Body of pancreas (tissue), 4 donors: ENCODE measurements around the gene INTS11. TPM values are rescaled to one million over a fixed set of nuclear protein-coding genes. Genes with fewer than 3 reads are reported as not detected.
A peak's percentile ranks its signal among the peaks of the same experiment; 100 is the strongest.

Experiments used
- ATAC-seq: fragments of 150-250 bp; one replicate; pipeline ENCODE4 v1.9.1; 2016
- DNase-seq, 4 donors: peaks; one replicate each; pipeline ENCODE4 v3.0.0-alpha.2; 2019
- H3K27ac ChIP-seq, 4 donors: fragments of 200-600 bp; sonication (generic); 1 replicate in 3 of 4; 2 replicates in 1 of 4; pipeline versions ENCODE4 v1.5.1 to v1.6.1; 2016 to 2019; ENCODE audit warnings: mild to moderate bottlenecking in 1 of 4, mixed read lengths in 1 of 4, moderate library complexity in 1 of 4
- H3K27me3 ChIP-seq, 2 donors: fragments of 200-600 bp; sonication (generic); one replicate each; pipeline ENCODE4 v1.6.0; 2016; ENCODE audit warnings: mild to moderate bottlenecking in 1 of 2
- H3K36me3 ChIP-seq, 2 donors: fragments of 200-600 bp; sonication (generic); replicated peaks in 1 of 2; 2 replicates each; pipeline ENCODE4 v1.5.1; 2016; ENCODE audit warnings: low read depth in 2 of 2; ENCODE audit not compliant: insufficient read depth in 1 of 2
- H3K4me1 ChIP-seq: fragments of 200-600 bp; sonication (generic); one replicate; pipeline ENCODE4 v1.6.0; 2016
- H3K4me3 ChIP-seq, 2 donors: fragments of 200-600 bp; sonication (generic); 1 replicate in 1 of 2; 2 replicates in 1 of 2; pipeline ENCODE4 v1.5.1; 2016 to 2019
- H3K9me3 ChIP-seq, 3 donors: fragments of 200-600 bp; sonication (generic); 1 replicate in 2 of 3; 2 replicates in 1 of 3; pipeline ENCODE4 v1.5.1; 2016
- POLR2A ChIP-seq, 3 donors: fragments of 450-650 bp; IDR thresholded peaks; one replicate each; pipeline ENCODE4 v1.6.1; 2016; ENCODE audit warnings: antibody characterized with exemption in 3 of 3, mild to moderate bottlenecking in 2 of 3
- WGBS, 2 donors: methylation state at CpG; one replicate each; pipeline ENCODE4 v1.1.5; 2017; 5-methylcytosine and 5-hydroxymethylcytosine counted together
- intact Hi-C: fragments of 100-400 bp; cut with DNase I; formaldehyde crosslinking; loops from one replicate; pipeline ENCODE4 v1.15.1; 2023
- total RNA-seq, 2 donors: library from RNA; depleted of rRNA; stranded (reverse); fragments of >200 nt; gene quantifications; one replicate each; pipeline ENCODE4 v1.1.0, GENCODE V29; 2016
- TF ChIP-seq, protein P1 (sequence below), 7 experiments: fragments of 450-650 bp in 4 of 7; fragments of 200-600 bp in 3 of 7; sonication (generic) in 3 of 7; IDR thresholded peaks; one replicate each; pipeline ENCODE4 v1.5.1; 2016 to 2019; ENCODE audit warnings: antibody characterized with exemption in 7 of 7

Gene INTS11
- total RNA-seq, 2 donors from 2014 or later: 89.0 to 189 TPM

DNA sequence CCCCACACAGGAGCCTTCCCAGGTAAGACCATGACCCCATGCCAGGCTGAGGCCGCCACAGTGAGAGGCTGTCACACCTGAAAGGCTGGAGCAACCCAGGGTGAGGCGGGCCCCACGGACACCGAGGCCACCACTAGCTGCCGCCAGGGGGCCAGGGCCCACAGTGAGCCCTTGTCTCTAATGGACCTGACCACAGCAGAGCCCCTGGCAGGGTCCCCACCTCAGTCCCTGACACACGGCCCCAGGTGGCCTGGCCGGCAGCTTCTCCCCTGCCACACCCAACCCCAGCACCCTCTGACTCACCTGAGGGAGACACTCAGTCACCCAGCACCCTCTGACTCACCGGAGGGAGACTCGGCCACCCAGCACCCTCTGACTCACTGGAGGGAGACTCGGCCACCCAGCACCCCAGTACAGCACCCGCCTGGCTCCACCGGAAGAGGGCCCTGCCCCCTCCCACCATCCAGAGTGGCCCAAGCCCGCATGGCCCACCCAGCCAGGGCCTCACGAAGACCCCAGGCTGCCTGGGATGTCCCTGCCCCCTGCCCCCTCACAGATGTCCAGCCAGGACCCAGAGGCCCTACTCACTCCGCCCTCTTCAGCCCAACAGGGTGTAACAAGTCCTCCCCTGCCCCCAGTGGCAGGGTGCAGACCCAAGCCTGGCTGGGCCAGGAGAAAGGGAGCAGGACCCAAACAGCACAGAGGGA is 20.3 kb upstream of the INTS11 start:
- no peaks in the 10 kb centered on the region for H3K27me3 ChIP-seq
- WGBS, 2 donors: 52% methylated on average over 12 of the region's 15 CpGs; no CpG with 5 or more reads in 1 of the 2 donors
- intact Hi-C loops: no loop called here
- no peak overlapping the region for H3K27ac ChIP-seq
- no peak overlapping the region for H3K4me3 ChIP-seq
- TF ChIP-seq, protein P1, sequence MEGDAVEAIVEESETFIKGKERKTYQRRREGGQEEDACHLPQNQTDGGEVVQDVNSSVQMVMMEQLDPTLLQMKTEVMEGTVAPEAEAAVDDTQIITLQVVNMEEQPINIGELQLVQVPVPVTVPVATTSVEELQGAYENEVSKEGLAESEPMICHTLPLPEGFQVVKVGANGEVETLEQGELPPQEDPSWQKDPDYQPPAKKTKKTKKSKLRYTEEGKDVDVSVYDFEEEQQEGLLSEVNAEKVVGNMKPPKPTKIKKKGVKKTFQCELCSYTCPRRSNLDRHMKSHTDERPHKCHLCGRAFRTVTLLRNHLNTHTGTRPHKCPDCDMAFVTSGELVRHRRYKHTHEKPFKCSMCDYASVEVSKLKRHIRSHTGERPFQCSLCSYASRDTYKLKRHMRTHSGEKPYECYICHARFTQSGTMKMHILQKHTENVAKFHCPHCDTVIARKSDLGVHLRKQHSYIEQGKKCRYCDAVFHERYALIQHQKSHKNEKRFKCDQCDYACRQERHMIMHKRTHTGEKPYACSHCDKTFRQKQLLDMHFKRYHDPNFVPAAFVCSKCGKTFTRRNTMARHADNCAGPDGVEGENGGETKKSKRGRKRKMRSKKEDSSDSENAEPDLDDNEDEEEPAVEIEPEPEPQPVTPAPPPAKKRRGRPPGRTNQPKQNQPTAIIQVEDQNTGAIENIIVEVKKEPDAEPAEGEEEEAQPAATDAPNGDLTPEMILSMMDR (IDR thresholded peaks at IDR 0.05): peak in 6 of 7 experiments; percentile 16 to 38 (median 32)
- TF ChIP-seq POLR2A (IDR thresholded peaks at IDR 0.05): no peak
- ATAC-seq: no peak
- peaks cover 0 to 4% of the 10 kb centered on the region in 2 donors for H3K36me3 ChIP-seq
- peaks cover 45% of the 10 kb centered on the region for H3K4me1 ChIP-seq
- peak in 2 of 4 donors; percentile 52 for DNase-seq
- H3K9me3 ChIP-seq: no peaks in the 10 kb centered on the region

DNA sequence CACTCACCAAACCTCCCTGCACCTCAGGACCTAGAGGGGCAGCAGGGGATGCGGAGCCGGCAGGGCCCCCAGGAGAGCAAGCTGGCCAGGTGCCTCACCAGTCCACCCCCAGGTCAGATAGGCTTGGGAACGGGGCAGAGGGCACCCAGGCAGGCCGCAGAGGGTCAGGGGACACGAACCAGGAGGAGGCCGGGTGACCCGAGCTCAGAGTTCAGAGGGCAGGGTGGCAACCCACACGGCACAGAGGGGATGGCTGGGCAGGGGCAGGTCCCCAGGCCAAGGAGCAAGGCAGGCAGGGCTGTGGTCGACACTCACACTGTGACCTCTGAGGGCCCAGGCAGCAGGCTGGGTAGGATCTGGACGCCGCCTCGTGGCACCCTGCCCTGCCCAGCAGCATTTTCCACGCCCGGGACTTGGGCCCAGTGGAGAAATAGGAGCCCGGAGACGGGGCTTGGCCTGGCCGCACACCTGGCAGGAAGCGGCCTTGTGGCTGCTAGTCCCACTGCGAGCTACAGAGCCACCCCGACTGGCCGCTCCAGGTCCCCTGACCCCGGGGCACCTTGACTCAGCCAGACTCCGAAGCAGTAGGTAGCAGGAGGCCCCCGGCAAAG is 19.5 kb upstream of the INTS11 start:
- WGBS, 2 donors: 81 to 87% methylated on average over 3 to 24 of the region's 24 CpGs
- Histone ChIP-seq H3K36me3 (peaks cover 0 to 8% of the 10 kb centered on the region in 2 donors), H3K27me3 (no peaks in the 10 kb centered on the region), H3K4me3 (no peak overlapping the region), H3K9me3 (no peaks in the 10 kb centered on the region), H3K4me1 (peaks cover 45% of the 10 kb centered on the region), H3K27ac (no peak overlapping the region)
- ATAC-seq (no peak), DNase-seq (no peak)
- TF ChIP-seq, protein P1 (IDR thresholded peaks at IDR 0.05): no peak
- no peak for TF ChIP-seq POLR2A (IDR thresholded peaks at IDR 0.05)
- intact Hi-C loops: no loop called here

DNA sequence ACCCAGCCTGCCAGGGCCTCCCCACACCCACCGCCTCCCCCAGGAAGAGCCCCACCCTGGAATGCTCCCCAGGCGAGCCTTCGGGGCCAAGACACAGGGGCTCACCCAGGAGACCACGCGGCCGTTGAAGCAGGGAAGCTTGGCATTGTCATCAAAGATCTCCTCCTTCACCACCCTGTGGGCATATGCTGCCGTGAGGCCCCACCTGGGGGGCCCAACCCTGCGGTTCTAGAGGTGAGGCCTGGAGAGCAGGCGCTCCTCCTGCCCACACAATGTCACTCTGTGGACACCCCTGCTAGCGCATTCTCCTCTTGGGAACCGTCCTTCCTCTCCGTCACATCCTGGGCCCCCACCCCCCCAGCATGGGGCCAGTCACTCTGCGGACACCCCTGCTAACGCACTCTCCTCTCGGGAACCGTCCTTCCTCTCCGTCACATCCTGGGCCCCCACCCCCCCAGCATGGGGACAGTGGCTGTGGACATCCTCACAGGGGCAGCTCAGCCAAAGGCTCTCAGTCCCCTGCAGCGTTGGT is 18.2 kb upstream of the INTS11 start:
- Histone ChIP-seq H3K9me3 (no peaks in the 10 kb centered on the region), H3K36me3 (peaks cover 0 to 13% of the 10 kb centered on the region in 2 donors), H3K27me3 (no peaks in the 10 kb centered on the region), H3K27ac (no peak overlapping the region), H3K4me3 (no peak overlapping the region), H3K4me1 (peaks cover 38% of the 10 kb centered on the region)
- DNase-seq (no peak), ATAC-seq (no peak)
- no peak for TF ChIP-seq POLR2A (IDR thresholded peaks at IDR 0.05)
- TF ChIP-seq, protein P1 (IDR thresholded peaks at IDR 0.05): no peak
- intact Hi-C loops: no loop called here
- 82 to 95% methylated on average over 6 to 18 of the region's 18 CpGs for WGBS, 2 donors

DNA sequence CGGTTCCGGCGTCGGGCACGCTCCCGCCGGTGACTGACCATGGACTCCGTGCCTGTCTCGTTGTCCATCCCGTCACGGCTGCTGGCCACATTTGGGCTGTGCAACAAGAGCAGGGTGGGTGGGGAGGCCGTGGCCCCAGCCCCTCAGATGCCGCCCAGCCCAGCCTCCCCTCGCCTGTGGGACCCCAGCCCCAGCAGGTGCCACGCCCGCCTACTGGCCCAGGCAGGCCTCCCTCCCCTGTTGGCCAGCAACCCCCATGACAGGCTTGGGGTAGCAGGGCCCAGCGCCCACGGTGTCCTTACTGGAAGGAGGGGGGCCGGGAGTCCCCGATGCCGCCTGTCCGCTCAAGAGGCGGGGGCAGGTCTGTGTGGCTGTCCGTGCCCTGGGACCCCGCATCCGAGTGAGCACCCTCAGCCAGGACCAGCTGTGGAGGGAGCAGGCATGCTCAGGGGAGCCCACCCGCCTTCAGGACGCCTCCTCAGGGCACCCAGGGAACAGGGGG is 17.7 kb upstream of the INTS11 start:
- H3K9me3 ChIP-seq: no peaks in the 10 kb centered on the region
- ATAC-seq (no peak), DNase-seq (no peak)
- TF ChIP-seq, protein P1 (IDR thresholded peaks at IDR 0.05): no peak
- TF ChIP-seq POLR2A (IDR thresholded peaks at IDR 0.05): no peak
- intact Hi-C loops: no loop called here
- WGBS, 2 donors: 95 to 98% methylated on average over 11 to 28 of the region's 28 CpGs
- H3K4me1 ChIP-seq: peaks cover 33% of the 10 kb centered on the region
- H3K4me3 ChIP-seq: no peak overlapping the region
- H3K36me3 ChIP-seq: peaks cover 0 to 13% of the 10 kb centered on the region in 2 donors
- H3K27me3 ChIP-seq: no peaks in the 10 kb centered on the region
- no peak overlapping the region for H3K27ac ChIP-seq
